AG08395 (cell line): ENCODE data around the gene KIF11.
A peak's percentile ranks its signal among the peaks of the same experiment; 100 is the strongest.

Experiments used
- DNase-seq: peaks from one replicate; pipeline ENCODE4 v3.0.0; 2012; ENCODE audit warnings: mixed read lengths, low spot score

KIF11 gene

GRCh38 chr10:92678206-92678605 is 85.3 kb downstream of the KIF11 start:
- DNase-seq, result no peak

GRCh38 chr10:92681306-92681834 is 88.4 kb downstream of the KIF11 start:
- no peak for DNase-seq

GRCh38 chr10:92688573-92688926 is 95.6 kb downstream of the KIF11 start:
- DNase-seq, result no peak

GRCh38 chr10:92688927-92689662 is 96.2 kb downstream of the KIF11 start:
- no peak for DNase-seq

- DNase-seq, result peak; percentile 36
Measured at GRCh38 chr10:92689663-92690210, 96.8 kb downstream of the KIF11 start, which contains the start of gene HHEX. TSS of gene HHEX (plus strand) at chr10:92689955. CDS start at chr10:92689987, 32 bp downstream.

- no peak for DNase-seq
Measured at GRCh38 chr10:92690211-92690914, 97.4 kb downstream of the KIF11 start.

GRCh38 chr10:92690915-92691590 is 98.1 kb downstream of the KIF11 start:
- no peak for DNase-seq

GRCh38 chr10:92691591-92692079 is 98.7 kb downstream of the KIF11 start:
- DNase-seq, result no peak

GRCh38 chr10:92692080-92692671 is 99.2 kb downstream of the KIF11 start:
- DNase-seq, result no peak

- DNase-seq, result no peak
Measured at GRCh38 chr10:92692697-92693533, 100.0 kb downstream of the KIF11 start.

GRCh38 chr10:92693534-92693893 is 100.6 kb downstream of the KIF11 start:
- no peak for DNase-seq

- DNase-seq, result peak; percentile 65
Measured at GRCh38 chr10:92695679-92696605, 103.0 kb downstream of the KIF11 start.

- no peak for DNase-seq
Measured at GRCh38 chr10:92696606-92697383, 103.9 kb downstream of the KIF11 start.

- DNase-seq, result no peak
Measured at GRCh38 chr10:92697663-92698511, 105.0 kb downstream of the KIF11 start.

GRCh38 chr10:92699193-92699517 is 106.2 kb downstream of the KIF11 start:
- DNase-seq, result no peak

- DNase-seq, result peak; percentile 50
Measured at GRCh38 chr10:92699518-92700381, 106.8 kb downstream of the KIF11 start.

- DNase-seq, result no peak
Measured at GRCh38 chr10:92702301-92702916, 109.5 kb downstream of the KIF11 start.
